PC-9 (cell line): ENCODE results near the gene C12orf50.

Source experiments
- CTCF ChIP-seq: fragments of 200-600 bp; sonication (generic); conservative IDR thresholded peaks from 2 replicates; pipeline ENCODE4 v1.6.1; 2017; ENCODE audit warnings: mixed run types, antibody characterized with exemption, mild to moderate bottlenecking, moderate library complexity
- EZH2 ChIP-seq: fragments of 200-600 bp; sonication (generic); IDR thresholded peaks from 2 replicates; pipeline ENCODE4 v1.8.0; 2017; ENCODE audit warnings: antibody characterized with exemption, low read depth

DNA sequence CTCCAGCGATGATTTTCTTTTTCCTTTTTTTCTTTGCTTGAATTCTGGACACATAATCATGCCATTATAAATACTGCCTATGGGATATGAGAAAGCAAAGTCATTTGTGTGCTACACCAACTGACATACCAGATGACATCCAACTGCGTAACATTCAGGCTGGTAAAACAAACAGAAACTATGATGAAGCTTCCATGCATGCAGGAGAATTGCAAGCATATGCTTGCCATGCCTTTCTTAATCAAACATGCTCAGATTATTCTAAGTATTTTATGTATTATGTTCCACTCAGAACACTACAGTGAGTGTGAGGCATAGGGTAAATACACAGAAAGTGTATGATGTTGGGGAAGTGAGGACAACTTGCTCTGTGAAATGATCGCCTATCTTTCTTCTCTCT, 97.4 kb downstream of the C12orf50 start:
- no peak for TF ChIP-seq CTCF
- TF ChIP-seq EZH2: no peak
